AG04449 (cell line): Measurements from ENCODE around the gene ZNF611.
"Not testable (repeated sequence)": the region's sequence is repeated elsewhere in the genome, so short reads cannot be mapped to it uniquely, and the experiment has no call there.

Experiments used
- CTCF ChIA-PET: fragments of 350-600 bp; formaldehyde crosslinking; extraction: SDS; loops from one replicate; lab custom pipeline; 2021; ENCODE audit warnings: antibody characterized with exemption; lab: Yijun Ruan, JAX
- POLR2A ChIA-PET: fragments of 400-600, 350-600 bp; formaldehyde crosslinking; extraction: SDS; loops from one replicate; lab custom pipeline; 2020; ENCODE audit warnings: antibody characterized with exemption, inconsistent platforms; lab: Yijun Ruan, JAX
- DNase-seq: peaks from one replicate; pipeline ENCODE4 v3.0.0-alpha.2; 2010; ENCODE audit warnings: low read depth, low spot score
- H3K4me3 ChIP-seq: 2 replicates; pipeline ENCODE4 v1.5.1; 2011; ENCODE audit warnings: low read depth, mild to moderate bottlenecking, control low read depth, low read length
- TF ChIP-seq, protein P1 (sequence below): IDR thresholded peaks from one replicate; pipeline ENCODE4 v1.5.1; 2011; ENCODE audit warnings: mild to moderate bottlenecking, moderate library complexity, low read length, control low read depth, inconsistent platforms; ENCODE audit not compliant: insufficient read depth; ENCODE audit errors: missing control alignments

ZNF611 gene

DNA sequence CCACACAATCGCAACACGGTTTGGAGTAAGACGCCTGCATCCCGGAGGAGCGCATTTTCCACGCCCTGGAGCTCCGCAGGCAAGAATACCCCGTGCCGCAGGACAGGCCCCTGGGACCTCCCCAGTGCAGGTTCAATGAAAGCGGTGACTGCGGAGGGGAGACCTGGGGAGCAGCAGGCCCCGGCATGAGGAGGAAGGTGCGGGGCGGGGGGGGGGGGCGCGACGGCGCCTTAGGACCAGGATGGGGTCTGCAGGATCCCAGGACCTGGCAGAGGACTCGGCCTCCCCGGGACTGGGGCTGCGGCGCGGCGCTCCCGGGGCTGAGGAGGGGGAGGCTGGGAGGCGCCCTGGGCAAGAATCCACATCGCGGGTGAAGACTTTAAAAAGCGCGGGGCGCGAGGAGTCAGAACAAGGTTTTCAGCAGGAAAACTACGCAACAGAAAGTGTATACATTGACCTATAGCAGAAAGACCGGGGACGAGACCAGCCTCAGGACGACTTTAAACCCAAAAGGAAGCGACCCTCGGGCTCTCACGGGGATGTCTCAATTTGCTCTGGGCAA lies 432 bp downstream of the ZNF611 start:
- TF ChIP-seq, protein P1, sequence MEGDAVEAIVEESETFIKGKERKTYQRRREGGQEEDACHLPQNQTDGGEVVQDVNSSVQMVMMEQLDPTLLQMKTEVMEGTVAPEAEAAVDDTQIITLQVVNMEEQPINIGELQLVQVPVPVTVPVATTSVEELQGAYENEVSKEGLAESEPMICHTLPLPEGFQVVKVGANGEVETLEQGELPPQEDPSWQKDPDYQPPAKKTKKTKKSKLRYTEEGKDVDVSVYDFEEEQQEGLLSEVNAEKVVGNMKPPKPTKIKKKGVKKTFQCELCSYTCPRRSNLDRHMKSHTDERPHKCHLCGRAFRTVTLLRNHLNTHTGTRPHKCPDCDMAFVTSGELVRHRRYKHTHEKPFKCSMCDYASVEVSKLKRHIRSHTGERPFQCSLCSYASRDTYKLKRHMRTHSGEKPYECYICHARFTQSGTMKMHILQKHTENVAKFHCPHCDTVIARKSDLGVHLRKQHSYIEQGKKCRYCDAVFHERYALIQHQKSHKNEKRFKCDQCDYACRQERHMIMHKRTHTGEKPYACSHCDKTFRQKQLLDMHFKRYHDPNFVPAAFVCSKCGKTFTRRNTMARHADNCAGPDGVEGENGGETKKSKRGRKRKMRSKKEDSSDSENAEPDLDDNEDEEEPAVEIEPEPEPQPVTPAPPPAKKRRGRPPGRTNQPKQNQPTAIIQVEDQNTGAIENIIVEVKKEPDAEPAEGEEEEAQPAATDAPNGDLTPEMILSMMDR = no peak
- H3K4me3 ChIP-seq = peak overlapping the region; percentile 74
- ChIA-PET CTCF (interaction anchor here (1.3 kb wide), 1 partner anchor 12 kb away, joined by 3 read pairs; no protein-coding TSS in a partner anchor), POLR2A (no interaction called here)
- no peak for DNase-seq

DNA sequence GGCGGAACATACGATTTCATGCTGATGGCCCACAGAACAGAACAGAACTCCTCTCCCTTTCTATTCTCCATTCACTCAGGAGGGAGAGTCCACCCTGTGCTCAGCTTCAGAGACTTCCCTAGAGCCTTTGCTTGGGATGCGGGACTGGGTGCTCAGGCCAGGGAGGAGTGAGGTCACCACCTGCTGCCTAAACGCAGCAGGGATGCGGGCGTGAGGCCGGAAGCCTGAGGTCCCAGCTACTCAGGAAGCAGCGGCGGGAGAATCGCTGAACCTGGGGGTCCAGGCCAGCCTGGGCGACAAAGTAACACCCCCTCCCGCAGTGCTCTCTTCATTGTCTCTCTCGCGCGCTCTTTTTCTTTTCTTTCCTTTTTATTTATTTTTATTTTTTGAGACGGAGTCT lies 8.8 kb downstream of the ZNF611 start:
- POLR2A ChIA-PET = not testable (repeated sequence)

DNA sequence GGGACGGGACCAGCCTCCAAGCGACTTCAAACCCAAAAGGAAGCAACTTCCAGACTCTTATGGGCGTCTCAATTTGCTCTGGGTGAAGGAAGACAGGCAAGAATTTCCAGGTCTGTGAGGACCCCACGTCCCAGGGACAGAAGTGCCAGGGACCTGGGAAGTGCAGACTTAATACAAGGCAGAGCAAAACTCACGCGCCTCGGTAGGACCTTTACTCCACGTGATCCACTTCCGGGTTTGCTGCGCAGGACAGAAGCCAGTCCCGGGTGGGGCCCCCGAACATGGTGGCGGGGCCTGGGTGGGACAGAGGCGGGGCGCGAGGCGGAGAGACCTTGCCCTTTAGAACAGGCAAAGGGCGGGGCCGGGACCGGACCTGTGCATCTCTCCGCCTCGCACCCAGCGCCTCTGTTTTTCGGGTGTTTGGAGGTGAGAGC lies 9.3 kb downstream of the ZNF611 start:
- DNase-seq = no peak
- ChIA-PET CTCF (no interaction called here), POLR2A (no interaction called here)
- TF ChIP-seq, protein P1 = no peak
- H3K4me3 ChIP-seq = no peak overlapping the region

More for the DNA sequence above, 8.8 kb downstream of the ZNF611 start:
- CTCF ChIA-PET, DNase-seq, H3K4me3 ChIP-seq: not testable (repeated sequence)

DNA sequence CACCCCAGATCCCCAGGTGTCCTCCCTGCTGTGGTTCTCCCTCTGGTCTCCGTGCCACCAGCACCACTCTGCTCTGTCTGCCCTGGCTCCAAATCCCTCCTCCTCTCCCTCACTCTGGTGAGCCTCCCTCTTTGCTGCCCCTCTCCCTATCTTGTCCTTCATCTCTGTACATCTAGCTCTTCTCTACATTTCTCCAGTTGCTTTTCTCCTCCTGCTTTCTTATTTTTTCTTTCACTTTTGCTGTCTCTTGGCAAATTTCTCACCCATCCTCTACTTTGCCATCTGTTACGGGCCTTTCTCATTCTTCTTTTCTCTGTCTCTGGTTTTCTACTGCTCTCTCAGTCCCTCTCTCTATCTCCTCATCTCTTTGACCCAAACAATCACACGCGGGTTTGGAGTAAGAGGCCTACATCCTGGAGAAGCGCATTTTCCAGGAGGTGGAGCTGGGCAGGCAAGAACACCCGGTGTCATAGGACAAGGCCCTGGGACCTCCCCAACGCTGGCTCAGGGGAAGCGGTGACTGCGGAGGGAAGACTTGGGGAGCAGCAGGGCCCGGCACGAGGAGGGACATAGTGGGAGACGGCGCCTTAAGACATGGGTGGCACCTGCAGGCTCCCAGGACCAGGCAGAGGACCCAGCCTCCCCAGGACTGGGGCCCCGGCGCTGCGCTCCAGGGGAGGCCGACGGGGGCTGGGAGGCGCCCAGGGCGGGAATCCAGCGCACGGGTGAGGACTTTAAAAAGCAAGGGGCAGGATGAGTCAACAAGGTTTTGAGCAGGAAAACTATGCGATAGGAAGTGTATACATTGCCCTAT lies 9.9 kb downstream of the ZNF611 start:
- no peak overlapping the region for H3K4me3 ChIP-seq
- ChIA-PET CTCF (no interaction called here), POLR2A (no interaction called here)
- DNase-seq = no peak
- TF ChIP-seq, protein P1 = no peak

DNA sequence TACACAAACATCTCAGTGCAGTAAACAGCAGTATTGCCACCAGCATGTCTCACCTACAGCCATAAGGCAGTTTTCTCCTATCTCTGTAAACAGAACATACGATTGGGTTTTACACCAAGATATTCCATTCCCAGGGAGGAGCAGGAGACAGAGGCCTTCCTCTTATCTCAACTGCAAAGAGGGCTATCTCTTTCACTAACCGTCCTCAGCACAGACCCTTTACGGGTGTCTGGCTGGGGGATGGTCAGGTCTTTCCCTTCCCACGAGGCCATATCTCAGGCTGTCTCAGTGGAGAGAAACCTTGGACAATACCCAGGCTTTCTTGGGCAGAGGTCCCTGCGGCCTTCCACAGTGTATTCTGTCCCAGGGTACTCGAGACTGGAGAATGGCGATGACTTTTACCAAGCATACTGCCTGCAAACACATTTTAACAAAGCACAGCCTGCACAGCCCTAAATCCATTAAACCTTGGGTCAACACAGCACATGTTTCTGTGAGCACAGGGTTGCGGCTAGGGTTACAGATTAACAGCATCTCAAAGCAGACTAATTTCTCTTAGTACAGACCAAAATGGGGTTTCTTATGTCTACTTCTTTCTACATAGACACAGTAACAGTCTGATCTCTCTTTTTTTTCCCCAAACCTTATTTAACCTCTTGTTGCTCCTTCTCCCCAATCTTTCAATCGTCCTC lies 10.8 kb downstream of the ZNF611 start:
- CTCF ChIA-PET, H3K4me3 ChIP-seq, POLR2A ChIA-PET, DNase-seq: not testable (repeated sequence)

DNA sequence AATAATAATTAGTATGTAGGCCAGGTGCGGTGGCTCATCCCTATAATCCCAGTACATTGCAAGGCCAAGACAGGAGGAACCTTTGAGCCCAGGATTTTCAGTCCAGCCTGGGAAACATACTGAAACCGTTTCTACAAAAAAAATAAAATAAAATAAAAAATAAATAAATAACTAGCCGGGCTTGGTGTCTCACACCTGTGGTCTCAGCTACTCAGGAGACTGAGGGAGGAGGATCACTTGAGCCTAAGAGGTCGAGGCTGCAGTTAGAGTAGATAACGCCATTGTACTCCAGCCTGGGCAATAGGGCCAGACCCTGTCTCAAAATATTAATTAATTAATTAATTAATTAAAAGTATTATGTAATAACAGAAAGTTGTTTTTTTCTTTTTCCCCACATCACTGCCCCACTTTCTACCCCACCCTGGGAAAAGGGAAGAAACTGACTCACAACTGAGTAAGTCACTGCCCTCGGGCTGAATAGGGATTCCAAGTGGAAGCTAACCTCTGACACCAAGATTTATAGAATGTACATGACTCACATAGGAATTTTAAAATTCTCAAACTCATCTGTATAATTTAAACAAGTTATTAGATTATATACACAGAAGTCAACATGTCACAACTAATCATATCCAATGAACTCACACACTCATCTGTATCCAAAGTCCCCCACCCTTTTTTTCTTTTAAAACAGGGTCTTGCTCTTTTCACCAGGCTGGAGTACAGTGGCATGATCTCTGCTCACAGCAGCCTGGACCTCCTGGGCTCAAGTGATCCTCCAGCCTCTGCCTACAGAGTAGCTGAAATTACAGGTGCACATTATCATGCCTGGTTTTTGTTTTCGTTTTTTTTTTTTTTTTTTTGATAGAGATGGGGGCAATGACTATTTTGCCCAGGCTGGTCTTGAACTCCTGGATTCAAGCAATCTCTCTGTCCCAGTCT lies 12.5 kb downstream of the ZNF611 start:
- DNase-seq = peak; percentile 29
- ChIA-PET POLR2A (no interaction called here), CTCF (interaction anchor here (0.7 kb wide), 1 partner anchor 11 kb away, joined by 3 read pairs; no protein-coding TSS in a partner anchor)
- TF ChIP-seq, protein P1 = no peak
- no peak overlapping the region for H3K4me3 ChIP-seq

DNA sequence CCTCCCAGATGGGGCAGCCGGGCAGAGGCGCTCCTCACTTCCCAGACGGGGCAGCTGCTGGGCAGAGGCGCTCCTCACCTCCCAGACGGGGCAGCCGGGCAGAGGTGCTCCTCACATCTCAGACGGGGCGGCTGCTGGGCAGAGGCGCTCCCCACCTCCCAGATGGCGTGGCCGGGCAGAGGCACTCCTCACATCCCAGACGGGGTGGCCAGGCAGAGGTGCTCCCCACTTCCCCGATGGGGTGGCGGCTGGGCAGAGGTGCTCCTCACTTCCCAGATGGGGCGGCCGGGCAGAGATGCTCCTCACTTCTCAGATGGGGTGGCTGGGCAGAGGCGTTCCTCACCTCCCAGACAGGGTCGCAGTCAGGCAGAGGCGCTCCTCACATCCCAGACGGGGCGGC lies 14.3 kb downstream of the ZNF611 start:
- CTCF ChIA-PET, DNase-seq, H3K4me3 ChIP-seq, POLR2A ChIA-PET: not testable (repeated sequence)
